Suppressor macrophage treated with lipopolysaccharide for 1 hour (primary cell): ENCODE results near the gene NR0B2.
A peak's percentile ranks its signal among the peaks of the same experiment; 100 is the strongest.
"Not testable (repeated sequence)": the region's sequence is repeated elsewhere in the genome, so short reads cannot be mapped to it uniquely, and the experiment has no call there.

Experiments
- DNase-seq, 3 donors: peaks; one replicate each; pipeline ENCODE4 v3.0.0-alpha.2; 2020 to 2022

Gene NR0B2

GRCh38 chr1:26913754-26914619, at the start of gene NR0B2:
TSS of gene NR0B2 (minus strand) at chr1:26913975. CDS start at chr1:26913940, 35 bp downstream.
- DNase-seq = no peak

- no peak for DNase-seq
Measured at GRCh38 chr1:26961826-26962225, 48.1 kb upstream of the NR0B2 start.

GRCh38 chr1:26960625-26960966, 46.8 kb upstream of the NR0B2 start:
- DNase-seq = no peak

- DNase-seq = peak in 1 of 3 donors; percentile 25
Measured at GRCh38 chr1:26959722-26960624, 46.2 kb upstream of the NR0B2 start, which contains the start of gene KDF1. TSS of gene KDF1 (minus strand) at chr1:26960468. CDS start at chr1:26952380, 8,088 bp downstream.

GRCh38 chr1:26959270-26959669, 45.5 kb upstream of the NR0B2 start:
- no peak for DNase-seq

- no peak for DNase-seq
Measured at GRCh38 chr1:26957306-26957705, 43.5 kb upstream of the NR0B2 start.

- DNase-seq = no peak
Measured at GRCh38 chr1:26956321-26956720, 42.5 kb upstream of the NR0B2 start.

GRCh38 chr1:26953374-26953773, 39.6 kb upstream of the NR0B2 start:
- no peak for DNase-seq

GRCh38 chr1:26951821-26952497, 38.2 kb upstream of the NR0B2 start:
- no peak for DNase-seq

GRCh38 chr1:26951216-26951615, 37.4 kb upstream of the NR0B2 start:
- DNase-seq = no peak

GRCh38 chr1:26950602-26951001, 36.8 kb upstream of the NR0B2 start:
- no peak for DNase-seq

- DNase-seq = no peak
Measured at GRCh38 chr1:26949926-26950319, 36.1 kb upstream of the NR0B2 start.

- no peak for DNase-seq
Measured at GRCh38 chr1:26949266-26949925, 35.6 kb upstream of the NR0B2 start.

GRCh38 chr1:26948725-26949057, 34.9 kb upstream of the NR0B2 start:
- DNase-seq = not testable (repeated sequence)

GRCh38 chr1:26946270-26946669, 32.5 kb upstream of the NR0B2 start:
- no peak for DNase-seq

- no peak for DNase-seq
Measured at GRCh38 chr1:26945728-26946127, 32.0 kb upstream of the NR0B2 start.

- no peak for DNase-seq
Measured at GRCh38 chr1:26945138-26945537, 31.4 kb upstream of the NR0B2 start.

- no peak for DNase-seq
Measured at GRCh38 chr1:26942656-26943055, 28.9 kb upstream of the NR0B2 start.

GRCh38 chr1:26941311-26941710, 27.5 kb upstream of the NR0B2 start:
- DNase-seq = no peak

- DNase-seq = no peak
Measured at GRCh38 chr1:26938659-26939025, 24.9 kb upstream of the NR0B2 start.

- peak; percentile 44 to 57 (median 50) for DNase-seq
Measured at GRCh38 chr1:26938004-26938658, 24.4 kb upstream of the NR0B2 start.

- DNase-seq = no peak
Measured at GRCh38 chr1:26936823-26937222, 23.0 kb upstream of the NR0B2 start.
